Measurements from ENCODE around the gene CCDC88C.

The CCDC88C gene

GRCh38 chr14:91336093-91336450 lies 81.5 kb downstream of the CCDC88C start:
- Histone ChIP-seq H3K4me3 (ENCODE audit: low read length) (no peak overlapping the region), H3K36me3 (ENCODE audit: control insufficient read depth, insufficient read depth, low read length) (peaks cover 11% of the 10 kb centered on the region), H3K27me3 (ENCODE audit: control insufficient read depth, insufficient read depth, low read length) (no peaks in the 10 kb centered on the region), H3K4me1 (ENCODE audit: control insufficient read depth, insufficient read depth, low read length) (no peaks in the 10 kb centered on the region), H3K9ac (ENCODE audit: low read length) (no peak overlapping the region), H3K27ac (ENCODE audit: low read depth, low read length) (no peak overlapping the region)

GRCh38 chr14:91335191-91336092 lies 82.2 kb downstream of the CCDC88C start:
- no peaks in the 10 kb centered on the region for H3K4me1 ChIP-seq (ENCODE audit: control insufficient read depth, insufficient read depth, low read length)
- peaks cover 11% of the 10 kb centered on the region for H3K36me3 ChIP-seq (ENCODE audit: control insufficient read depth, insufficient read depth, low read length)
- H3K9ac ChIP-seq (ENCODE audit: low read length) = no peak overlapping the region
- no peak overlapping the region for H3K4me3 ChIP-seq (ENCODE audit: low read length)
- H3K27me3 ChIP-seq (ENCODE audit: control insufficient read depth, insufficient read depth, low read length) = no peaks in the 10 kb centered on the region
- no peak overlapping the region for H3K27ac ChIP-seq (ENCODE audit: low read depth, low read length)

GRCh38 chr14:91333650-91334039 lies 84.0 kb downstream of the CCDC88C start:
- Histone ChIP-seq H3K27ac (ENCODE audit: low read depth, low read length) (no peak overlapping the region), H3K4me1 (ENCODE audit: control insufficient read depth, insufficient read depth, low read length) (no peaks in the 10 kb centered on the region)

GRCh38 chr14:91332986-91333649 lies 84.5 kb downstream of the CCDC88C start:
- H3K36me3 ChIP-seq (ENCODE audit: control insufficient read depth, insufficient read depth, low read length) = peaks cover 7% of the 10 kb centered on the region
- H3K4me3 ChIP-seq (ENCODE audit: low read length) = no peak overlapping the region
- no peak overlapping the region for H3K9ac ChIP-seq (ENCODE audit: low read length)
- no peak overlapping the region for H3K27ac ChIP-seq (ENCODE audit: low read depth, low read length)
- no peaks in the 10 kb centered on the region for H3K4me1 ChIP-seq (ENCODE audit: control insufficient read depth, insufficient read depth, low read length)
- no peaks in the 10 kb centered on the region for H3K27me3 ChIP-seq (ENCODE audit: control insufficient read depth, insufficient read depth, low read length)

More at GRCh38 chr14:91333650-91334039, 84.0 kb downstream of the CCDC88C start:
- H3K9ac ChIP-seq (ENCODE audit: low read length) = no peak overlapping the region
- peaks cover 7% of the 10 kb centered on the region for H3K36me3 ChIP-seq (ENCODE audit: control insufficient read depth, insufficient read depth, low read length)
- no peak overlapping the region for H3K4me3 ChIP-seq (ENCODE audit: low read length)
- no peaks in the 10 kb centered on the region for H3K27me3 ChIP-seq (ENCODE audit: control insufficient read depth, insufficient read depth, low read length)

GRCh38 chr14:91332171-91332985 lies 85.2 kb downstream of the CCDC88C start:
- H3K9ac ChIP-seq (ENCODE audit: low read length) = no peak overlapping the region
- H3K36me3 ChIP-seq (ENCODE audit: control insufficient read depth, insufficient read depth, low read length) = peaks cover 2% of the 10 kb centered on the region
- no peaks in the 10 kb centered on the region for H3K27me3 ChIP-seq (ENCODE audit: control insufficient read depth, insufficient read depth, low read length)
- no peak overlapping the region for H3K4me3 ChIP-seq (ENCODE audit: low read length)
- no peak overlapping the region for H3K27ac ChIP-seq (ENCODE audit: low read depth, low read length)
- no peaks in the 10 kb centered on the region for H3K4me1 ChIP-seq (ENCODE audit: control insufficient read depth, insufficient read depth, low read length)

- H3K36me3 ChIP-seq (ENCODE audit: control insufficient read depth, insufficient read depth, low read length) = peaks cover 2% of the 10 kb centered on the region
- H3K27me3 ChIP-seq (ENCODE audit: control insufficient read depth, insufficient read depth, low read length) = no peaks in the 10 kb centered on the region
- H3K4me3 ChIP-seq (ENCODE audit: low read length) = no peak overlapping the region
- H3K9ac ChIP-seq (ENCODE audit: low read length) = no peak overlapping the region
- H3K4me1 ChIP-seq (ENCODE audit: control insufficient read depth, insufficient read depth, low read length) = no peaks in the 10 kb centered on the region
- no peak overlapping the region for H3K27ac ChIP-seq (ENCODE audit: low read depth, low read length)
Measured at GRCh38 chr14:91331721-91332120, 85.9 kb downstream of the CCDC88C start.

- Histone ChIP-seq H3K27me3 (ENCODE audit: control insufficient read depth, insufficient read depth, low read length) (no peaks in the 10 kb centered on the region), H3K9ac (ENCODE audit: low read length) (no peak overlapping the region), H3K27ac (ENCODE audit: low read depth, low read length) (no peak overlapping the region), H3K36me3 (ENCODE audit: control insufficient read depth, insufficient read depth, low read length) (no peaks in the 10 kb centered on the region), H3K4me3 (ENCODE audit: low read length) (no peak overlapping the region), H3K4me1 (ENCODE audit: control insufficient read depth, insufficient read depth, low read length) (no peaks in the 10 kb centered on the region)
Measured at GRCh38 chr14:91330856-91331255, 86.8 kb downstream of the CCDC88C start.

- no peak overlapping the region for H3K27ac ChIP-seq (ENCODE audit: low read depth, low read length)
- no peaks in the 10 kb centered on the region for H3K4me1 ChIP-seq (ENCODE audit: control insufficient read depth, insufficient read depth, low read length)
- no peaks in the 10 kb centered on the region for H3K36me3 ChIP-seq (ENCODE audit: control insufficient read depth, insufficient read depth, low read length)
Measured at GRCh38 chr14:91330096-91330696, 87.4 kb downstream of the CCDC88C start.

GRCh38 chr14:91329486-91330014 lies 88.1 kb downstream of the CCDC88C start:
- H3K9ac ChIP-seq (ENCODE audit: low read length) = no peak overlapping the region
- no peak overlapping the region for H3K27ac ChIP-seq (ENCODE audit: low read depth, low read length)
- no peak overlapping the region for H3K4me3 ChIP-seq (ENCODE audit: low read length)
- H3K36me3 ChIP-seq (ENCODE audit: control insufficient read depth, insufficient read depth, low read length) = no peaks in the 10 kb centered on the region
- no peaks in the 10 kb centered on the region for H3K27me3 ChIP-seq (ENCODE audit: control insufficient read depth, insufficient read depth, low read length)
- H3K4me1 ChIP-seq (ENCODE audit: control insufficient read depth, insufficient read depth, low read length) = no peaks in the 10 kb centered on the region

More at GRCh38 chr14:91330096-91330696, 87.4 kb downstream of the CCDC88C start:
- Histone ChIP-seq H3K4me3 (ENCODE audit: low read length) (no peak overlapping the region), H3K27me3 (ENCODE audit: control insufficient read depth, insufficient read depth, low read length) (no peaks in the 10 kb centered on the region), H3K9ac (ENCODE audit: low read length) (no peak overlapping the region)

GRCh38 chr14:91328313-91329050 lies 89.1 kb downstream of the CCDC88C start:
- no peaks in the 10 kb centered on the region for H3K36me3 ChIP-seq (ENCODE audit: control insufficient read depth, insufficient read depth, low read length)
- H3K4me1 ChIP-seq (ENCODE audit: control insufficient read depth, insufficient read depth, low read length) = no peaks in the 10 kb centered on the region
- H3K27me3 ChIP-seq (ENCODE audit: control insufficient read depth, insufficient read depth, low read length) = no peaks in the 10 kb centered on the region
- no peak overlapping the region for H3K4me3 ChIP-seq (ENCODE audit: low read length)
- H3K9ac ChIP-seq (ENCODE audit: low read length) = no peak overlapping the region
- H3K27ac ChIP-seq (ENCODE audit: low read depth, low read length) = no peak overlapping the region

- Histone ChIP-seq H3K27ac (ENCODE audit: low read depth, low read length) (no peak overlapping the region), H3K9ac (ENCODE audit: low read length) (no peak overlapping the region), H3K36me3 (ENCODE audit: control insufficient read depth, insufficient read depth, low read length) (no peaks in the 10 kb centered on the region), H3K4me3 (ENCODE audit: low read length) (no peak overlapping the region), H3K27me3 (ENCODE audit: control insufficient read depth, insufficient read depth, low read length) (no peaks in the 10 kb centered on the region), H3K4me1 (ENCODE audit: control insufficient read depth, insufficient read depth, low read length) (no peaks in the 10 kb centered on the region)
Measured at GRCh38 chr14:91327661-91328312, 89.8 kb downstream of the CCDC88C start.

Measured in rectal smooth muscle tissue (tissue), 1 donor.